GM21390 (cell line): Measurements from ENCODE around the gene CARD18.

ENCODE experiments used
- ATAC-seq: cut with Tn5 transposase; IDR thresholded peaks from one replicate; pipeline ENCODE4 v1.9.1; 2021; ENCODE audit not compliant: unreplicated experiment

Gene CARD18

GRCh38 chr11:105139669-105140068, at the start of gene CARD18:
Gene CARD18 (minus strand): TSS chr11:105139769. CDS start chr11:105139726, 43 bp downstream.
- ATAC-seq: no peak

- ATAC-seq: no peak
Measured at GRCh38 chr11:105183987-105184386, 44.4 kb upstream of the CARD18 start.

GRCh38 chr11:105183426-105183825, 43.9 kb upstream of the CARD18 start:
- no peak for ATAC-seq

GRCh38 chr11:105181521-105181920, 42.0 kb upstream of the CARD18 start:
- ATAC-seq: no peak

GRCh38 chr11:105181100-105181499, 41.5 kb upstream of the CARD18 start:
- no peak for ATAC-seq

GRCh38 chr11:105179542-105180278, 40.1 kb upstream of the CARD18 start:
- ATAC-seq: no peak

GRCh38 chr11:105177658-105178057, 38.1 kb upstream of the CARD18 start:
- no peak for ATAC-seq

- no peak for ATAC-seq
Measured at GRCh38 chr11:105168457-105168856, 28.9 kb upstream of the CARD18 start.

GRCh38 chr11:105167244-105167643, 27.7 kb upstream of the CARD18 start:
- ATAC-seq: no peak

- ATAC-seq: no peak
Measured at GRCh38 chr11:105164208-105164607, 24.6 kb upstream of the CARD18 start.

- no peak for ATAC-seq
Measured at GRCh38 chr11:105162506-105162905, 22.9 kb upstream of the CARD18 start.

- ATAC-seq: no peak
Measured at GRCh38 chr11:105158436-105158835, 18.9 kb upstream of the CARD18 start.

GRCh38 chr11:105156720-105157119, 17.2 kb upstream of the CARD18 start:
- no peak for ATAC-seq

- ATAC-seq: no peak
Measured at GRCh38 chr11:105156231-105156630, 16.7 kb upstream of the CARD18 start.

- no peak for ATAC-seq
Measured at GRCh38 chr11:105155679-105156078, 16.1 kb upstream of the CARD18 start.

- no peak for ATAC-seq
Measured at GRCh38 chr11:105153392-105153791, 13.8 kb upstream of the CARD18 start.

GRCh38 chr11:105152560-105152959, 13.0 kb upstream of the CARD18 start:
- ATAC-seq: no peak

- ATAC-seq: no peak
Measured at GRCh38 chr11:105152021-105152512, 12.5 kb upstream of the CARD18 start.

- no peak for ATAC-seq
Measured at GRCh38 chr11:105149477-105149876, 9.9 kb upstream of the CARD18 start.

- ATAC-seq: no peak
Measured at GRCh38 chr11:105148241-105148640, 8.7 kb upstream of the CARD18 start.

- no peak for ATAC-seq
Measured at GRCh38 chr11:105144887-105145286, 5.3 kb upstream of the CARD18 start.

GRCh38 chr11:105142167-105142566, 2.6 kb upstream of the CARD18 start:
- ATAC-seq: no peak

- ATAC-seq: no peak
Measured at GRCh38 chr11:105137286-105137685, 2.3 kb downstream of the CARD18 start.
